HTR-8/SVneo (cell line): ENCODE measurements around the gene ANKRD33B.
A peak's percentile ranks its signal among the peaks of the same experiment; 100 is the strongest.
"Not testable (repeated sequence)": the region's sequence is repeated elsewhere in the genome, so short reads cannot be mapped to it uniquely, and the experiment has no call there.

Source experiments
- DNase-seq: peaks from one replicate; pipeline ENCODE4 v3.0.0; 2011; ENCODE audit warnings: low spot score, mixed read lengths; ENCODE audit not compliant: insufficient read length
- FAIRE-seq: peaks from 2 replicates; lab custom pipeline; 2011; peaks lifted over from hg19 to GRCh38; lab: Jason Lieb, UNC

ANKRD33B gene

DNA sequence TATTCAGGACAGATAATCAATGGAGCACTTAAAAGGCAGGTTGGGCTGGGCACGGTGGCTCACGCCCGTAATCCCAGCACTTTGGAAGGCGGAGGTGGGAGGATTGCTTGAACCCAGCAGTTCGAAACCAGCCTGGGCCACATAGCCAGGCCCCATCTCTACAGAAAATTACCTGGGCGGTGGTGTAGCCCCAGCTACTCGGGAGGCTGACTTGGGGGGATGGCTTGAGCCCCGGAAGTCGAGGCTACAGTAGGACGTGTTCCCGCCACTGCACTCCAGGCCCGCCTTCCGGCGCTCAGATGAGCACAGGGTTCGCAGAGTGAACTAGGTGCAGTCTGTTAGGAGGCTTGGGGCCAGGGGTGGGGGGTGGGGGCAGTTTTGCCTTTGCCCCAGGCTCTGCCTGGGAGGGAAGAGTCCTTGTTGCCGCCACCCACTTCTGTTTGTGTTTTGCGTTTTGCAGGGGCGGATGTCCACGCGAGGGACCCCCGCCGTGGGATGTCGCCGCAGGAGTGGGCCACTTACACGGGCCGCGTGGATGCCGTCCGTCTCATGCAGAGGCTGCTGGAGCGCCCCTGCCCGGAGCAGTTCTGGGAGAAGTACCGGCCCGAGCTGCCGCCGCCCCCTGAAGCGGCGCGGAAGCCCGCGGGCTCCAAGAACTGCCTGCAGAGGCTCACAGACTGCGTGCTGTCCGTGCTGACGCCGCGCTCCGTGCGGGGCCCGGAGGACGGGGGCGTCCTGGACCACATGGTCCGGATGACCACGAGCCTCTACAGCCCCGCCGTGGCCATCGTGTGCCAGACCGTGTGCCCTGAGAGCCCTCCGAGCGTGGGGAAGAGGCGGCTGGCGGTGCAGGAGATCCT, 85.2 kb downstream of the ANKRD33B start:
- no peak for DNase-seq
- FAIRE-seq: no peak

DNA sequence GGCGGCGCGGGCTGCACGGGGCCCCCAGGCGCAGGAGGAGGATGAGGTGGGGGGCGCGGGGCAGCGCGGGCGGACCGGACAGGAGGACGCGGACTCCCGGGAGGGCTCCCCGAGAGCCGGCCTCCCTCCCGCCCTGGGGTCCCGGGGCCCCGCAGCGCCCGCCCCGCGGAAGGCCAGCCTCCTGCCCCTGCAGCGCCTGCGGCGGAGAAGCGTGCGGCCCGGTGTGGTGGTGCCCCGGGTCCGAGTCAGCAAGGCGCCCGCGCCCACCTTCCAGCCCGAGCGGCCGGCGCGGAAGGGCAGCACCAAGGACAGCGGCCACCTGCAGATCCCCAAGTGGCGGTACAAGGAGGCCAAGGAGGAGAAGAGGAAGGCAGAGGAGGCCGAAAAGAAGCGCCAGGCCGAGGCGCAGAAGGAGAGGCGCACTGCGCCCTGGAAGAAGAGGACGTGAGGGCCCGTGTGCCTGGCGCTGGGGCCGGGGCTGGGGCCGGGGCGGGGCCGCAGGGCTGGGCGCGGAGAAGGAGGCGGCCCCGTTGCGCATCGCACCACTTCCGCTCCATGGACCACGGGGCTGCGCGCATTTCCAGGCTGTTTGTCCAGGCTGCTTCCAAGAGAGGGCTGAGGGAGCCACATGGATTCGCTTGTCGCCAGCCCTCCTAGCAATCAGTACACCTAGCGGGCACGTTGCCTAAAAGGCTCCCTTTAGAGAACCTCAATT, 86.0 kb downstream of the ANKRD33B start:
- FAIRE-seq: no peak

DNA sequence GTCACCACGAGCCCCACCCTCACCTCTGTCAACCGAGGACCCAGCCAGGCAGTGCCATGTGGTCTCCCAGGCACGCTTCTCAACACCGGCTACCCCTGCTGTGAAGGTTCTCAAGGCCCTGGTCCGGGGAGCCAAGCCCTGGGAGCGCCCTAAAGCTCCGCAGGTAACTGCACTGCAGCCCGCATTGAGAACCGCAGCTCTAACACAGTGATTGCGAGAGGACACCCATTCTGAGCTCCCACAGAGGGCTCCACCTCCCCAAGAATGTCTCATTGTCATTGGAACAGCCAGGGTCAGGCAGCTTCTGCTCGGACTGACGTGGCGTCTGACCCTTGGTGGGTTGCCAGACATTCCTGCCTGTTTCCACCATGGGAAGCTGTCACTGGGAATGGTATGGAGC, 88.3 kb downstream of the ANKRD33B start:
- no peak for DNase-seq
- no peak for FAIRE-seq

More for the DNA sequence above, 86.0 kb downstream of the ANKRD33B start:
- no peak for DNase-seq

DNA sequence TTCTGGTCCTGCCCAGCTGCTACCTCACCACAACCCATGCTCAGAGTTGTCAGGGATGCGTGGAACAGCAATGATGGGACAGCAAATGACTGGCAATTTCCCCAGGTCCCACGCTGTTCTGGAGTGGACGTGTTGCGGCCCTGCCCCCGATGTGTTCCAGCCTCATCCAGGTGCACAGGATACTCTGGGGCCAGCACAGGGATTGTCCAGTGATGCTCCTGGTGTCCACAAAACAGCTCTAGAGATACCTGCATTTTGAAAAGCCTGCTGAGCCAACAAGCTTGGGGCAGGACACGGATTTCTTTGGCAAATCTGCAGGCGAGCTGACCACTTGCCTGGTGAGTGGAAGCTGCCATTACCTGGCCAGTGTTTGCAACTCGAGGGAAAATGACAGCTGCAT, 88.7 kb downstream of the ANKRD33B start:
- DNase-seq (no peak), FAIRE-seq (no peak)

DNA sequence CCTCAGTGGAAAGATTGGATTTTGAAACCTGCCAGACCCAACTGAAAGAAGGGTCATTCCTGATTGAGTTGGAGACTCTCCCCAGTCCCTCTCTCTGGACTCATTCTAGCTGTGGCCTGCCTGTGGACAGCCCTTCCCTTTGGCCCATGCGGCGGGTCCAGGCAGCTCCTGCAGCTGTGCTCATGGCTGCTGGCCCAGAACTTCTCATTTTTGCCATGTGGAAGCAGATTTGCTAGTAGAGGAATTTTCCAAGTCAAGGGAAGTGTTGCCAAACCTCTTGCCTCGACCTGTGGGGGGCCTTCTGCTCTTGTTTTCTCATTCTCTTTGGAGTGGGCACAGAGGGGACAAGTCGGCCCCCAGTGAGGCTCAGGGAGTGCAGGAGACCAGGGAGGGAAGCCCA, 89.2 kb downstream of the ANKRD33B start:
- no peak for FAIRE-seq
- DNase-seq: no peak

DNA sequence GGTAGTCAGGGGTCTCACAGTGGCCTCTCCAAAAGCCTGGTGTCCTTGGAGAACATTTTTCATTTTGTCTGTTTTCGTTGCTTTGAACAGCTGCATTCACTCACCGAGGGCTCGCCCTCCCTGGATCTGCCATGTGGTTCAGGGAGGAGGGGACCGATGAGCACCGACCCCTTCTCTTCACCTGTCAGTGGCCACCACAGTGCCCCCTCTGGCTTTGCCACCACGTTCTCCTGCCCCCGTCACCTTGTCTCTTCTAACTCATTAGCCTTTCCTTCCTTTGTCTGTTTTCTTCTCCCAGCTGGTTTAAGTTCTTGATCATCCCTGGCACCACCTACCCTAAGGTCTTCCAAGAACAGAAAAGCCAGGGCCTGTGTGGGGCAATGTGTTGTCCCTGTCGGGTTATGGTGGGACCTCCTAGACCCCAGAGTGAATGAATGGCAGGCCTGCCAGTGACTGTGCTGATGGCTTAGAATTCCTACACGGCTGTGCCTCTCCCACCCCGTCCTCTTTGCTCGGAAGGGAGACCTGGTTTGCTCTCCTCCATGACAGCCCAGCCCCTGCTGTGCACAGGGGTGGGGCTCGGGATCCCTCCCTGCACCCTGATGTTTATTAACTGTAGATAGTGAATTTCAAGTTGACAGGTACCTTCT, 90.0 kb downstream of the ANKRD33B start:
- DNase-seq (no peak), FAIRE-seq (no peak)

DNA sequence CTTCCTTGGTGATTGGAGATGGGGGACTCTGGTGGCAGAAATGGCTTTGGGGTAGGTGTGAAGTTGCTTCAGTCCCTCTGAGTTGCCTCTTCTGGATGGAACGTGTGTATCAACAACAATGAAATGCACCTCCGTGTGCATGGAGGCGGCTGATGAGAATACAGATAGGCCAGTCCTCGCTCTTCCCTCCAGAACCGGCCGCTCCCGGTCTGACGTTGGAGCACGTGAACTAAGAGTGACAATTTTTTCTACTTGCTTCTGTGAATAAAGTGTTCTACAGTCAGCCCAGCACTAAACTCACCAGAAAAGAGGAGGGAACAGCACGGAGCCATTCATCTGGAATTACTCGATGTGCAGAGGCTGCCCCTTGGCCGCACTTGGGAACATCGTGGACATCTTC, 90.7 kb downstream of the ANKRD33B start:
- DNase-seq: no peak
- FAIRE-seq: peak; percentile 16

DNA sequence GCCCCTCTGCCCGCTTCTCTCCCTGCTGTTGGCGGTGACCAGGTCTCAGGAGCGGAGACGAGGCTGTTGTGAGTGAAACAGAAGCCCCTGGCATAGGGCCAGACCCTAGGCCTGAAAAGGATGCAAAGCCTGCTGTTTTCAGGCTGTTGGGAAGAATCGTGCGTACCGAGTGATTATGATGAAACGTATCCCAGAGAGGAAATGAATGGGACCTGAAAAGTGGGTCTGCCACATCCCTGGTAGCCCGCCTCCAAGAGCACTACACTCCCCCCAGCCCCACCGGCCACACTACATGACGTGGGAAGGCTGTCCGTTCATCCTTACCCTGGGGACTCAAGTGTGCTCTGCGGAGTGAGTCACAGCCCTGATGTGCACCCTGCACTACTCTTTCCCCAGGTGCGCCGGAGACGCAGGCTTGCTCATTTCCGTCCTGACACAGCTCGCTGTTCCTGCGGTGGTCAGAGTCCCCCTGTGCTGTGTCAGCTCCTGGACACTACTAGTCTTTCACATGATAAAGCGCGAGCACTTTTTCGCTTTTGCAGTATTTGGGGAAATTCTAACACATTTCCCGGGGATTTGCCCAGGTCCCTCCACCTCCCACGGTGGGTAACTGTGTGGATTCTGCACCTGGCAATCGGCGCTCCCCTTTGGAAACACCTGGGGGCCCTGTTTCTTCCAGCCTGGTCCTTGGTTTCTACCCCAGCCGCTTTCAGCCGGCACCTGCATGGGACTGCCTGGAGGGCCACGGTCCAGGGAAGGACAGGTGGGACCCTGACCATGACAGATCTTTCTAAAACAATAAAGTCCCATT, 91.5 kb downstream of the ANKRD33B start:
- DNase-seq: no peak

DNA sequence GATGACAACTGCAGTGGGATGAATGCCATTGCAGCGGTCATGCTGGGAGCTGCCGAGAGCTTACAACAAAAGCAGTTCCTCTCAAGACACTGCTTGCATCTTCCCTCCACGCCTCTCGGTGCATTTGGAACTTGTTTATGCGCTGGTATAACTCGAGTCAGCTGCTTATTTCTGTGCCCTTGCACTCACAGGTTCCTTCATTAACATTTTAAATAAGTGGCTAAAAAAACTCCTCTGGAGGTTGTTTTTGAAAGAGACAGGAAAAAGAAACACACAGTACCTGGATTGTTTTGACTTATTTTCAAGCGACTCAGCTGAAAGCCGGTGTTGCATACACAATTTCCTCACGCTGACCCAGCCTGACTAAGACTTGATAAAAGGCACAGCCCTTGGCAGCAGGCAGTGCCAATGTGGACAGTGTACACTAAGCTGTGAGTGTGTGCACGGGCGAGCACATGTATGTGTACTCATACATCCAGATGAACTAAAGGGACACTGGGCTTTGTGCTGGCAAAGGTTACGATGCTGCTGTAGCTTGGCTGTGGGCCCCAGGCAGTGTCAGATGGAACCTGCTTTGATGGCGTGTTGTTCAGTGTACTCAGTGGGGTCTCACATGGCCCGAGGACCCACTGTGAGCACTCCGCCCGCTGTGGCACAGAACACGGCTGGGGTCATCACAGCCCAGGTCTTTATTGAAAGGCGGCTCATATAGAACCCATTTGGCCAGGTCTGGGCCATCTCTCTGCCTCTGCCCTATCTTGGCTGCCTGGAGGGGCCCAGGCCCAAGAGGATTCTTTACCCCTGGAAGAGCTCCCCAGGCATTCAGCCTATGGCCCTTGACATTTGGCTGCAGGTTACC, 92.3 kb downstream of the ANKRD33B start:
- FAIRE-seq (peak; percentile 86), DNase-seq (no peak)

More for the DNA sequence above, 91.5 kb downstream of the ANKRD33B start:
- FAIRE-seq: peak; percentile 38

DNA sequence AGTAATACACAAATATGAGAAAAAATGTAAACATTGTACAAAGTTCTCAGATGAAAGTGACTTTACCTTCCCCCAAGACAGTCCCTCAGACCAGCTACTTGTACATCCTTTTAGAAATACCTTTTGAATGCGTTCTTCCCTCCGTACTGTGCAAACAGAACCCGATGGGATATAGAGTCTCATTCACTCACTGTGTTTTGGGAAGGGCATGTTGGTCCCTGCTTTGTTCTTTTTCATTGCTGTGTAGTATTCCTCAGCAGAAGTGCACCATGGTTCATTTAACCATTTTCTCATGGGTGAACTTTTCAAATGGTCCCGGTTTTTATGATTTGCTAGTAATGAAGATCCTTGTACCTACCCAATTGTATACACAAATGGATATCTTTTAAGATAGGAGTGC, 94.4 kb downstream of the ANKRD33B start:
- no peak for DNase-seq
- no peak for FAIRE-seq

DNA sequence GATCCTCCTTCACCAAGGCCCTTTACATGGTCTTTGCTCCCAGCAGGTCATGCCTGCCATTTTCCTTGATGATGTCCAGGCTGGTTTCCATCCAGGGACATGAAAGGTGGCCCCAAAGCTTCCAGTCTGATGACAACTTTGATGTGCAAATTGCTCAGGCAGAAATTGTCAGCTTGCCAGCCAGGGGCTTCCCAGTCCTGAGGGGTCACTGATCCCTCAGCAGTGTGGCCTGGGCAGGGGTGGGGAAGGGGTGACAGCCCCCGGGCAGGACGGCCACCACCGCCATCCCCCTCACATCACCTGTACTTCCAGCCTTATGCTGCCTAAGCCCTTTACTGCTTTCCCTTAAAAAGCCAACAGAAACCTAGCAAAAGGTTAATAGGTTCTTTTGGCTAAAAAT, 96.3 kb downstream of the ANKRD33B start:
- DNase-seq (no peak), FAIRE-seq (no peak)

DNA sequence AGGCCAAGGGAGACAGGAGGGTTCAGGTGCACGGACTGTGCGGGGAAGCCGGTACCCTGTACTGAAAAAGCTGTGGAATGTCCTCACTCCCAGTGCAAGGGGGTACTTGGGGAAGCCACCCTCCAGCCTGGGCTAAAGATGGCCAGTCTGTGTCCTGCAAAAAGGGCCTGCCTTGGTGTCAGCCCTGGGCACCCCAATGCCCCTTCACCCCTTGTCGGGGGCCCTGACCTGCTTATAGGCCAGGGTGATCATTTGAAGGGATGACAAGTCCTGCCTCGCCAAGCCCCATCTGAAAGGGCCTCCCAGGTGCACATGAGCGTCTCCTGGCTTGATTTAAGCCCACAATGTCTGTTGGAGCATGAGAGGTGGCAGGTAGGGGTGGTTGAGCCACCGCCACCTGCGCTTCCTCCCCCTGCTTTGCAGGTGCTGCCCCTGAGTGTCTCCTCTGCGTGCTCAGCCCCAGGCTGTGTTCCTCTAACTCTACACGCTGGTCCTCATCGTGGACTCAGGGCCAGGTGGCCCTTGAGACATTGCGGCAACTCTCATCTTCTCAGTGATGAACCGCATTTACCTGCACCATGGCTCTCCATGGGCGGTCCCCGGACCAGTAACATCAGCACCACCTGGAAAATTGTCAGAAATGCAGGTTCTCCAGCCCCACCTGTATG, 97.0 kb downstream of the ANKRD33B start:
- no peak for FAIRE-seq
- DNase-seq: no peak

DNA sequence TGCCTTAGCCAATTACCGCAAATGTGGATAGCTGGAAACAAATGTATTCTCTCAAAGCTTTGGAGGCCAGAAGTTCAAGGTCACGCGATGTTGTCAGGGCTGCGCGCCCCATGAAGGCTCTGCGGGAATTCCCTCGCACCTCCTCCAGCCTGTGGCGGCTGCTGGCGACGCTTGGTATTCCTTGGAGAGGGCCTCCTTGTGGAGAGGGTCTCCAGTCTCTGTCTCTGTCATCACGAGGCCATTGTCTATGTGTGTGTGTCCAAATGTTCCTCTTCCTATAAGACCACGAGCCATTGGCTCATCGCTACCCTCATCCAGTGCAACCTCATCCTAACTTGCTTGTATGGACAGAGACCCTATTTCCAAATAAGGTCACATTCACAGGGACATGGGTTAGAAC, 97.5 kb downstream of the ANKRD33B start:
- peak; percentile 23 for FAIRE-seq

DNA sequence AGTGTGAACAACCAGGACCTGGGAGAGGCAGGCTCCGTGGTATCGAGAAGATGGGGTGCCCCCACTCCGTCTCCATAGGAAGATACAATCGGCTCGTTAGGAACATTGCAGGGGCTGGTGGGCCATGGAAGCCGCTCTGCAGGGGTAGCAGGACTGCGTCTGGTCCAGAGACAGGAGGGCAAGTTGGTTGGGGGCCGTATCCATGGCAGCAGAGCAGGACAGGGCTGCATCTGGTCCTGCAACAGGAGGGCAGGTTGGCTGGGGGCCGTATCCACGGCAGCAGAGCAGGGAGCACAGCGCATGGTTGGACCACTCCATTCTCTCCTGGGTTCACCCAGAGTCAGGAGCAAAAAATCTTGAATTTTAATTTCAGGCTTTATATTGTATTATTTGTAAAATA, 98.2 kb downstream of the ANKRD33B start:
- DNase-seq: no peak
- no peak for FAIRE-seq

More for the DNA sequence above, 97.5 kb downstream of the ANKRD33B start:
- DNase-seq: no peak

DNA sequence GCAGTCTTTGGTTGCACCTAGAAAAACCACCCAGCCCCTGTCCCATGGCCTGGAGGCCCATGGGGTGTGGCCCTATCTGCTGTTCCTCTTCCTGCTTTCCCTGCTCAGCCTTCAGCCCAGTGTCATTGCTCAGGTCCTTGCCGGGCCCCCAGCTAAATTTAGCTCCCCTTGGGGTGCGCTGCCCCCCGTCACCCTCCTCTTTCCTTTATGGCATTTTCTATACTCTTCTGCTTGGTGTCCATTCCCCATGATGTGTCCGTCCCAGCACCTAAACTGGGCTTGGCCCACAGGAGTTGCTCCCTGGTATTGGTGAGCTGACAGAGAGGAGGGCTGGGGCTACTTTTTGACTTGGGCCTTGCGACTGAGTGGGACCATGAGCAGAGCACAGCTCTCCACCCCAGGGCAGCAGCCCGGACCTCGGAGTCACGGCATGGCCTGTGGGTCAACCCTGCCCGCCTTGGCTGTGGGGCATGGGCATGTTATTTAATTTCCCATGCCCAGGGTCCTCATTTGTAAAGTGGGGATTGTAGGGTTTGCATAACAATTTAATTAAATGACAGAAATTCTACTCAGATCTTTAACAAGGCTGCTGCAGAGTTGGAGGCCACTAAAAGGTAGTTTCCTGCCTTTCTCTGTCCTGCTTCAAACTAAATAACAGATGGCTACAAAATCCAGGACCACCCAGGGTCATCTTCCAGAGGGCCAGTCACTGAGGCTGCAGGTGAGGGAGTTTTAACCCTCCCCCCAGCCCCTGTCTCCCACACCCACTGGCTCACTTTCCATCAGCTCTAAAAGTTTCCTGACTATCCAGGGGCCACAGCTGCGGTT, 99.0 kb downstream of the ANKRD33B start:
- FAIRE-seq (no peak), DNase-seq (no peak)

DNA sequence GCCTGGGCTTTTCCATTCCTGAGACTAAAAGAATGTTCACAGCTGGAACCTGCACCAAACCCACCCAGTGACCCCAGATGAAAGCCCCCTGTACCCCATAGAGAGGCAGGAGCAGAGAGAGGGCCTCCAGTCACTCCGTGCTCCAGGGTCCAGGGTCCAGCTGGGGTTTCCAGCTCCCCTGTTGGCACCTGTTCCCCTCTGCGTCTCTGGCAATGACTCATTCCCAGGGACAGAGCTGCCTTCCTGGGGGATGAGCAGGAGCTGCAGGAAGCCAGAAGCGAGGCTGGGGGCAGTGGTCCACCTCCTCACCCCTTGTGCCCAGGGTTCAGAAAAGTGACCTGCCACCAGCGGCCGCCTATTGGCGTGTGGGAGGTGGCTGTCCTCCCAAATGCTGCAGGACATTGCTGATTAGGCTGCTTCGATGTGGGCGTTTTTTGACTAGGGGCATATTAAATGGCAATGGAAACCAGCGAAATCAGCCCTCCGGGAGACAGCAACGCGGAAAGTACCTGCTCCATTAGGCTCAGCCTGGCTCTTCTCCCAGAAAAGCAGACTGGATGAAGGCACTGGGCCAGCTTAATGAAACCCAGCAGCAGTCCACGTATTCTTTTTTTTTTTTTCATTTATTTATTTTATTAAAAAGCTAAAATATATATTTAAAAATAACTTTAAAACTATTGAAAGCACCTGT, 99.8 kb downstream of the ANKRD33B start:
- FAIRE-seq: no peak
- DNase-seq: peak; percentile 53

DNA sequence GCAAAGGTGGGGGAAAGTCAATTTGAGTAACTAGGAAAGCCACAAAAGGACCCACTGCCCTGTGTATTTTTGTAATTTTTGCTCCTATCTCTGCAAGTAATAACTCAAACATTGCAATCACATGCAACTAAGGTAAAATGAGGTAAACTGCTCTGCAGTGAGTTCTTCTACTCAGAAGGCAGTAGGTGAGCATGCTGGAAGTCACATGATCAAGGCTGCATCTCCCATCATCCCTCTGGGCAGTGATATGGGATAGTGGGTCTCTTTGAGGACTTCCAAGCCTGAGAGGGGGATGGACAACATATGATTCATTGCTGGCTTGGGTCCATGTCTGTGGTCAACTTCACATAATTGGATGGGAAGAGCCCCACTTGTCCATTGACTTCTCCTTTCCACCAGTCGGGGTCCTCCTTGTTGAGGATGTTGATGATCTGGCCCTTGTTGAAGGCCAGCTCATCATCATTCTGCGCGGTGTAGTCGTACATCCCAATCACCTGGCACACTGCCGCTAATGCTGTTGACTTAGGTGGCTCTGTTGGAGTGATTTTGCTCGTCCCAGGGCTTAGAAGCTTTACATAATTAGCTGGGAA, 100.4 kb downstream of the ANKRD33B start:
- FAIRE-seq: peak; percentile 78
- DNase-seq: not testable (repeated sequence)
